Activated CD4-positive, alpha-beta T cell treated with anti-CD3 and anti-CD28 coated beads for 36 hours (primary cell): ENCODE results near the gene ACTRT3. TPM values are rescaled to one million over a fixed set of nuclear protein-coding genes. Genes with fewer than 3 reads are reported as not detected.

Source experiments
- ATAC-seq: fragments of 200-7000 bp; cut with Tn5 transposase; one replicate; pipeline ENCODE4 v1.10.0; 2021; ENCODE audit warnings: mild to moderate bottlenecking, moderate library complexity
- CTCF ChIA-PET: fragments of 350-600 bp; sonication (Branson Sonifier 250); formaldehyde crosslinking; loops from one replicate; lab custom pipeline; 2021; ENCODE audit warnings: antibody characterized with exemption; lab: Charles Lee
- POLR2A ChIA-PET: fragments of 350-600 bp; sonication (Branson Sonifier 250); formaldehyde crosslinking; loops from one replicate; lab custom pipeline; 2021; ENCODE audit warnings: antibody characterized with exemption, inconsistent platforms; lab: Charles Lee
- DNase-seq: peaks from one replicate; pipeline ENCODE4 v3.0.0-alpha.2; 2020
- H3K27ac Mint-ChIP-seq: one replicate; pipeline ENCODE4 v1.8.0; 2021; ENCODE audit warnings: mixed read lengths
- H3K27me3 Mint-ChIP-seq: one replicate; pipeline ENCODE4 v1.8.0; 2021; ENCODE audit warnings: mixed read lengths
- H3K36me3 Mint-ChIP-seq: one replicate; pipeline ENCODE4 v1.8.0; 2021; ENCODE audit warnings: low read depth, mixed read lengths
- H3K4me1 Mint-ChIP-seq: one replicate; pipeline ENCODE4 v1.8.0; 2021; ENCODE audit warnings: mixed read lengths
- H3K4me3 Mint-ChIP-seq: one replicate; pipeline ENCODE4 v1.8.0; 2021; ENCODE audit warnings: mild to moderate bottlenecking, moderate library complexity, mixed read lengths
- H3K9me3 Mint-ChIP-seq: one replicate; pipeline ENCODE4 v1.8.0; 2021; ENCODE audit warnings: low read depth, mixed read lengths
- intact Hi-C, 2 experiments: fragments of 100-400 bp; cut with DNase I in 1 of 2; cut with micrococcal nuclease in 1 of 2; formaldehyde crosslinking; loops; one replicate each; pipeline versions ENCODE4 v1.14.2 to v1.15.1; 2022 to 2024; cut with DNase I, micrococcal nuclease
- total RNA-seq, 2 experiments: library from RNA; stranded (reverse); gene quantifications; one replicate each; pipeline ENCODE4 v1.2.3, GENCODE V29; 2021

Gene ACTRT3
- under 1 TPM; 0.40 to 0.62 TPM for total RNA-seq

DNA sequence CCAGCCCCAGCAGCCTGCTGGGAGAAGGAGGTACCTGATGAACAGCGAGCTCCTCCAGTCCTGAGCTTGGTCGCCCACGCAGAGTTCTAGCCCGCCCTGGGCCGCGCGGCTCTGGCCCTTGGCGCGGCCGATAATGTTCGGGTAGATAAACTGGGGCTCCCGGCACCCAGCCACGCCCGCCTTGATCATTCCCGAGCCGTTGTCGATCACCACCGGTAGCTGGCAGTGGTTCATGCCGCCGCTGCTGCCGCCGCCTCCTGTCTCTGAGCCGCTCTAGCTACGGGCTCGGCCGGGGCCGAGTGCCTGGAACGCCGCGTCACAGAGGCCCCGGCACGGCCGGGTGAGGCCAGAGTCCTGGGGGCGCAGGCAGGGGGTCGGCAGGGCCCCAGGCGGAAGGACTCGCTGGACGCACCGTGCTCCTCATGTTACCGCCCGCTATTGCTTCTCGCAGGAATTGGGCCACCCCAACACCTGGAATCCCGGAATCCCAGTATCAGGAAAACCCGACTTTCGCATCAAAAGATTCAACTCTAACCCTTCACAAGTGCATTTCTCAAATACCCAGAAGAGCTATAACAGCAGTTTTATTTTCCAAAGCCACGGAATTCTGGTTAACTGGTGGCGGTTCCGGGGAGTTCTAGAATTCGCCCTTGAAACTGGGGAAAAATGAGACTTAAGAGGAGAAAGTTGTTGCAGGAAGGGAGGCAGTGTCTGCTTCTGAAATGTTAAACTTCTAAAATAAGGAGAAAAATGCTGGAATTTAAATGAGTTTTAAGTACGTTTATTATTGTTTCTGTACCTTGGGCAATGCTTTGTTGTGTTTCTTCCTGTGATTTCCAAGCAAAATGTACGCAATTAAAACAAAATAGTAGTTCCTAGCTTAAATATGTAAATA, at the start of gene ACTRT3:
Gene ACTRT3 (minus strand): TSS at position 275 of the 895 bp plus-strand sequence. CDS start 41 bp downstream, at position 234.
- POLR2A ChIA-PET = interaction anchor here (0.6 kb wide), 1 partner anchor 275 kb away, joined by 3 read pairs; no protein-coding TSS in a partner anchor
- Mint-ChIP-seq H3K27me3 (no peaks in the 10 kb centered on the region), H3K27ac (peak within 1 kb of the TSS; percentile 87), H3K36me3 (peaks cover 10% of the 10 kb centered on the region), H3K4me3 (peak within 1 kb of the TSS; percentile 86), H3K9me3 (no peaks in the 10 kb centered on the region), H3K4me1 (peaks cover 23% of the 10 kb centered on the region)
- intact Hi-C loops = loop anchor here (10.0 kb wide), 3 partner anchors 485 to 805 kb away; partner anchors contain the start of gene SKIL (in 1 of the 2)
- DNase-seq (peak; percentile 82), ATAC-seq (peak; percentile 17)
- CTCF ChIA-PET = interaction anchor here (0.6 kb wide), 1 partner anchor 412 kb away, joined by 3 read pairs; the partner anchor contains the start of gene PHC3

DNA sequence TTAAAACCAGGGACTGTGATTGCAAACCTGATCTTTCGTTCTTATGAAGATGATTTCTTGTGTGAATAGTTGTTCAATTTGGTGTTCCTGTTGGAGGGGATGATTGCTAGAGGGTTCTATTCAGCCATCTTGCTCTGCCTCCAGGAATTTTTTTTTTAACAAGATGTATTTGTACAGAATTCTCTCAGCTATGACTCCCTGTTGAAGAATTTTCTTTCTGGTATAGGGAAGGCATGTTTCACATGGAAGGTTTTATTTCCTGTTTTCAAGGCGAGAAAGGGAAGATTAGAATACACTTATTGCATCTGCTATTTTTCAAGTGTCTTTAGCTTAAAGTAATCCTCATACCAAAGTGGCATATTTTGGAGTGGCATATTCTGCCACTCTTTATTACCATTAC, 49.0 kb upstream of the ACTRT3 start:
- ATAC-seq (no peak), DNase-seq (no peak)
- ChIA-PET POLR2A (no interaction called here), CTCF (no interaction called here)
- H3K4me3 Mint-ChIP-seq = no peak overlapping the region
- H3K27ac Mint-ChIP-seq = no peak overlapping the region
- peaks cover 10% of the 10 kb centered on the region for H3K36me3 Mint-ChIP-seq
- intact Hi-C loops = no loop called here
- H3K4me1 Mint-ChIP-seq = peaks cover 11% of the 10 kb centered on the region
- peaks cover 13% of the 10 kb centered on the region for H3K27me3 Mint-ChIP-seq
- peaks cover 13% of the 10 kb centered on the region for H3K9me3 Mint-ChIP-seq

DNA sequence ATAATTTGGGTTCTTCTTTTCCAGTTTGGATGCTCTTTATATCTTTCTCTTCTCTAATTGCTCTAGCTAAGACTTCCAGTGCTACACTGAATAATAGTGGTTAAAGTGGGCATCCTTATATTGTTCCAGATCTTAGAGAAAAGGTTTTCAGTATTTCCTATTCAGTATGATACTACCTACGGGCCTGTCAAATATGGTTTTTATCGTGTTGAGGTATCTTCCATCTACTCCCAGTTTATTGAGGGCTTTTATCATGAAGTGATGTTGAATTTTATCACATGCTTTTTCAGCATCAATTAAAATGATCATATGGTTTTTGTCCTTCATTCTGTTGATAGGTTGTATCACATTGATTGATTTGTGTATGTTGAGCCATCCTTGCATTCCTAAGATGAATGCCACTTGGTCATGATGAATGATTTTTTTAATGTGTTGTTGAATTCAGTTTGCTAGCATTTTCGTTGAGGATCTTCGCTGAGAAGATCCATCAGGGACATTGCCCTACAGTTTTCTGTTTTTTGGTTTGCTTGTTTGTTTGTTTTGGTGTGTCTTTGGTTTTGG, 46.3 kb upstream of the ACTRT3 start:
- CTCF ChIA-PET = interaction anchor here (0.7 kb wide), 1 partner anchor 47 kb away, joined by 3 read pairs; no protein-coding TSS in a partner anchor
- H3K4me1 Mint-ChIP-seq = peaks cover 27% of the 10 kb centered on the region
- intact Hi-C loops = no loop called here

DNA sequence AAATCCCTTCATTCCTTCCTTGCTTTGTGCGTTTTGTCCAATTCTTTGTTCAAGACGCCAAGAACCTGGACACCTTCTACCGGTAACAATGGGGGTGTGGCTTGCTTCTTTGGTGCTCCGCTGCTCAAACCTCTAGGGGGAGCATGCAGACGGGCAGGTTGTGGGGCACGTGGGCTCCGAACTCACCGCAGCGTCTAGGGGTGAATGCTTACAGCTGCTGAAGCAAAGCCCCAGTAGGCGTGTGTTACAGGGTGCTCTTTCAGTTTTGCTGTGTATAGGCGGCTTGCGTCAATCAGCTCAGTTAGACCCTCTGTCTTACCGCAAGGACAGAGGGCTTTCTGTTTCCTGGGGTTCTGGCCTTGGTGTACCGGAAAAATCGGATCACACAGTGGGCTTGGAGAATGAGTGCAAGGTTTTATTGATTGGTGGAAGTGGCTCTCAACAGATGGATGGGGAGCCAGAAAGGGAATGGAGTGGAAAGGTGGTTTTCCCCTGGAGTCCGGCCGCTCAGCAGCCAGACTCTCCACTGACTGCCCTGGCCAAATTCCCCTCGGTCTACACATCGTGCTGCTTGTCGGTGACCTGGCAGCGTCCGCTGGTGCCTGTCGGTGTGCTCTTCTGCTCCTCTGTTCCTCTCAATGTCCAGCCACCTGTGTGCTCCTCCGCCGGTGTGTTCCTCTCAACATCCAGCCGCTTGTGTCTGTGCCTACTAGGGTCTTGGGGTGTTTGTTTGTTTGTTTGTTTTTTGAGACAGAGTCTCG, 44.6 kb upstream of the ACTRT3 start:
- ChIA-PET POLR2A (interaction anchor here (1.4 kb wide), 1 partner anchor 153 kb away, joined by 3 read pairs; no protein-coding TSS in a partner anchor), CTCF (interaction anchor here (0.6 to 1.6 kb wide), 2 partner anchors 40 to 1811 kb away, joined by 3 to 8 read pairs; partner anchors contain the start of gene MYNN)
- H3K36me3 Mint-ChIP-seq = peaks cover 10% of the 10 kb centered on the region
- ATAC-seq = peak; percentile 84
- H3K27ac Mint-ChIP-seq = peak overlapping the region; percentile 82
- peak; percentile 89 for DNase-seq
- intact Hi-C loops = loop anchor here (1.0 to 5.0 kb wide), 9 partner anchors 42 to 367 kb away; partner anchors contain the start of genes SEC62 (in 2 of the 2), GPR160 (in 1 of the 2), PHC3 (in 1 of the 2) and TERC (in 1 of the 2)
- H3K4me1 Mint-ChIP-seq = peaks cover 27% of the 10 kb centered on the region
- H3K4me3 Mint-ChIP-seq = peak overlapping the region; percentile 77
- peaks cover 6% of the 10 kb centered on the region for H3K27me3 Mint-ChIP-seq
- peaks cover 13% of the 10 kb centered on the region for H3K9me3 Mint-ChIP-seq

More for the DNA sequence above, 46.3 kb upstream of the ACTRT3 start:
- DNase-seq (no peak), ATAC-seq (no peak)
- Mint-ChIP-seq H3K27ac (no peak overlapping the region), H3K27me3 (peaks cover 6% of the 10 kb centered on the region), H3K9me3 (peaks cover 13% of the 10 kb centered on the region), H3K36me3 (peaks cover 10% of the 10 kb centered on the region), H3K4me3 (no peak overlapping the region)
- POLR2A ChIA-PET = no interaction called here

DNA sequence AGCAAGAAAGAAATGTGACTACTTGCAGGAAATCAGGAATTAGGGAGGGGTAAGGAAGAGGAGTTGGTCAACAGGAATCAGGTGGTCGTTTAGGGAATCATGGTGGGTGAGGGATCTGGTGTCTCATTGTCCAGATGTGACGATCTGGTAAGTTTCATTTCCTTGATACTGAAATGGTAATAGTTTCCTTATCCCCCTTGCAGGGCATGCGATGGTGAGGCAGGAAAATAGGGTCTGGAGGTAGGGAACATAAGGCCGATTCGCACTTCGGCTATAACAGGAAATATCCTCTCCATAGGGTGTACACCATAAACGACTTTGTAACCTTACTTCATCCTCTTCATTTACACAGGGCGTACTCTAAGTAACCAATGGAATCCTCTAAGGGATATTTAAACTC, 43.9 kb upstream of the ACTRT3 start:
- Mint-ChIP-seq H3K27me3 (peaks cover 4% of the 10 kb centered on the region), H3K27ac (peak overlapping the region; percentile 82), H3K4me3 (peak overlapping the region; percentile 77), H3K4me1 (peaks cover 27% of the 10 kb centered on the region), H3K36me3 (peaks cover 10% of the 10 kb centered on the region), H3K9me3 (peaks cover 13% of the 10 kb centered on the region)
- ATAC-seq (peak; percentile 2), DNase-seq (no peak)
- POLR2A ChIA-PET = interaction anchor here (1.4 kb wide), 1 partner anchor 154 kb away, joined by 3 read pairs; no protein-coding TSS in a partner anchor
- CTCF ChIA-PET = interaction anchor here (1.1 kb wide), 2 partner anchors 49 to 155 kb away, joined by 3 read pairs; no protein-coding TSS in a partner anchor
- intact Hi-C loops = loop anchor here (1.0 to 5.0 kb wide), 9 partner anchors 41 to 368 kb away; partner anchors contain the start of genes SEC62 (in 2 of the 2), GPR160 (in 1 of the 2), PHC3 (in 1 of the 2) and TERC (in 1 of the 2)

GRCh38 chr3:169812332-169813235, 43.2 kb upstream of the ACTRT3 start, which contains the start of the genes LRRC34 and LRRIQ4:
Gene LRRC34 (minus strand): TSS chr3:169812904. CDS start chr3:169812548, 356 bp downstream.
Gene LRRIQ4 (plus strand): TSS chr3:169812870. CDS start chr3:169821922, 9,052 bp downstream.
- Mint-ChIP-seq H3K4me3 (peak within 1 kb of the TSS; percentile 77), H3K9me3 (peaks cover 13% of the 10 kb centered on the region), H3K27me3 (peaks cover 2% of the 10 kb centered on the region), H3K4me1 (peaks cover 27% of the 10 kb centered on the region), H3K27ac (peak within 1 kb of the TSS; percentile 82), H3K36me3 (peaks cover 10% of the 10 kb centered on the region)
- CTCF ChIA-PET = interaction anchor here (0.7 to 1.6 kb wide), 5 partner anchors 18 to 155 kb away, joined by 3 to 7 read pairs (median 3); no protein-coding TSS in a partner anchor
- intact Hi-C loops = loop anchor here (1.0 to 5.0 kb wide), 11 partner anchors 39 to 545 kb away; partner anchors contain the start of genes SEC62 (in 2 of the 2), GPR160 (in 1 of the 2), MYNN (in 1 of the 2) and PHC3 (in 1 of the 2)
- DNase-seq (peak; percentile 90), ATAC-seq (peak; percentile 77)
- POLR2A ChIA-PET = interaction anchor here (1.4 kb wide), 1 partner anchor 155 kb away, joined by 3 read pairs; no protein-coding TSS in a partner anchor

DNA sequence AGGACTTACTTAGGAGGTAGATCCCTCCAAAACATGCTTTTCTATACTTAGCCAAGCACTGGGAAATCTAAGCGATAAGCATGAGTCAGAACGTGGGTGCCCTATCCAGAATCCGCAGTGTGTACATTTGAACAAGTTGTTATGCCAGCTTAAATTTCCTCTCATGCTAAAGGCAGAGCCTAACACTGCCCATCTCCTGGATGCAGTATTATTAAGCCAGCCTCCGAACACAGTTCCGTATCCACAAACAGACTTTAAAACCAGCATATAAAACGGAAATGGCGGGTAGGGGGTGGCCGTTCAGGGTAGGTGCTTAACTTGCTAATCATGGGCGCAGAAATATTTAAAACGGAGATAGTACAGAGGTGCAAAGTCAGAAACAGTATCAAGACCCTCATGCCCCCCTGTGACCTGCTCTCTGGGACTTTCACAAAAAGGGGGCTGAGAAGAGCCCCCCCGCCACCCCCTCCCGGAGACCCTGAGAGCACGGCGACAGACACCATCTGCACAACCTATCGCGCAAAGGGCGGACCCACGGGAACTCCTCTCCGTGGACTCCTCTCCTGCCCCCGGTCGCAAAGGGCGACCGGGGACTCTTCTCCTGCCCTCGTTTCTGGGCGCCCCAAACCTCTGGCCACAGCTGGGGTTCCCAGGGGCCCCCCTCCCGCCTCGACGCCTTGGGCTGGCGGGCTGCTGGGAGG, 42.4 kb upstream of the ACTRT3 start:
- H3K4me1 Mint-ChIP-seq = peaks cover 27% of the 10 kb centered on the region
- intact Hi-C loops = loop anchor here (1.0 to 5.0 kb wide), 9 partner anchors 38 to 546 kb away; partner anchors contain the start of genes SEC62 (in 2 of the 2), GPR160 (in 1 of the 2), MYNN (in 1 of the 2) and PHC3 (in 1 of the 2)
- peak; percentile 35 for DNase-seq
- CTCF ChIA-PET = interaction anchor here (0.6 to 1.6 kb wide), 6 partner anchors 19 to 554 kb away, joined by 3 to 7 read pairs (median 3); no protein-coding TSS in a partner anchor
- POLR2A ChIA-PET = no interaction called here
- ATAC-seq = peak; percentile 3
- H3K9me3 Mint-ChIP-seq = peaks cover 13% of the 10 kb centered on the region
- H3K36me3 Mint-ChIP-seq = peaks cover 10% of the 10 kb centered on the region
- peaks cover 2% of the 10 kb centered on the region for H3K27me3 Mint-ChIP-seq
- peak overlapping the region; percentile 77 for H3K4me3 Mint-ChIP-seq
- H3K27ac Mint-ChIP-seq = no peak overlapping the region

DNA sequence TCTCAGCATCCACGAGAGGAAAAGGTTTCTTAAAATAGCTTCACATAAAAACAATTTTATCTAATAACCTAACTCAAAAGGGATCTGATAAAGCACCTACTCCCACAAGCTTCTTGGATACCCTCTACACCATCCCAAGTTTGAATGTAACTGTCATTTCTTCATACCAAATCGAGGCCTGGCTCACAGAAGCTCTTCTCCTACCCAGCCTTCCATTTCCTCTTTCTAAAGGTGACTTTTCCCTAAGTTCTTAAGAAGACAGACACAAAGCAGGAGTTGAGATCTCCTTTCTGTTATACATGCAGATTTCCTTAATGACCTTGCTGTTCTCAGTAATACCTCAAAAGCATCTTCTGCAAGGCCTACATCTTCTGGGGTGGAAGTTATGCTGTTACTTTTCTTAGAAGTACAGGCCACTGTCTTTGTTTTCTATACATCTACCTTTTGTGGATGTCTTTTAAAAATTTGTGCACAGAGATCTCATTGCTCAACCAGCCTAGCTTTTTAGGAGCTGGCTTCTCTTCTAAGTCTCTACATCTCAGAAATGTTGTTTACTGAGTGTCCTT, 40.0 kb upstream of the ACTRT3 start:
- Mint-ChIP-seq H3K27ac (no peak overlapping the region), H3K4me1 (peaks cover 26% of the 10 kb centered on the region), H3K36me3 (no peaks in the 10 kb centered on the region), H3K27me3 (no peaks in the 10 kb centered on the region), H3K9me3 (no peaks in the 10 kb centered on the region), H3K4me3 (no peak overlapping the region)
- POLR2A ChIA-PET = interaction anchor here (0.7 kb wide), 1 partner anchor 27 kb away, joined by 3 read pairs; no protein-coding TSS in a partner anchor
- no peak for DNase-seq
- intact Hi-C loops = no loop called here
- no peak for ATAC-seq
- CTCF ChIA-PET = interaction anchor here (0.7 kb wide), 1 partner anchor 14 kb away, joined by 3 read pairs; no protein-coding TSS in a partner anchor

DNA sequence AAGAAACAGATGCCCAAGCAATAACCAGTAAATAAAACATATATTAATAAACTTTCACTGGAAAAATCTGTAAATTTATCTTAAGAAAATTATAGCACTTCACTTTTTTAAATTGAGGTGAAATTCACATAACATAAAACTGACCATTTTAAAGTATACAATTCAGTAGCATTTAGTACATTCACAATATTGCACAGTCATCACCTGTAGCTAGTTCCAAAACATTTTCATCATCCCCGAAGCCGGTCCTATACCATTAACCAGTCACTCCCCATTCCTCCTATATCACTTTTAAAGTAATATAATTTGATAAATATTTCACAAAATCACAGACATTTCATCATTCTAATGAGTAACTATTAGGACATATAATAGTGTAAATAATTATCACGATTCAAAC, 35.3 kb upstream of the ACTRT3 start:
- intact Hi-C loops = no loop called here
- Mint-ChIP-seq H3K4me1 (no peaks in the 10 kb centered on the region), H3K36me3 (no peaks in the 10 kb centered on the region), H3K9me3 (no peaks in the 10 kb centered on the region), H3K27ac (no peak overlapping the region), H3K4me3 (no peak overlapping the region), H3K27me3 (no peaks in the 10 kb centered on the region)
- CTCF ChIA-PET = no interaction called here
- POLR2A ChIA-PET = no interaction called here
- DNase-seq (no peak), ATAC-seq (no peak)
